HEK293 (cell line): ENCODE results near the gene MYO15B.

Experiments used
- CTCF ChIP-seq: fragments of 450-650 bp; formaldehyde crosslinking; IDR thresholded peaks from 2 replicates; pipeline ENCODE4 v1.5.1; 2016; ENCODE audit warnings: missing biosample characterization, missing genetic modification characterization
- GLIS1 ChIP-seq: fragments of 450-650 bp; formaldehyde crosslinking; IDR thresholded peaks from 2 replicates; pipeline ENCODE4 v1.5.1; 2016; ENCODE audit warnings: missing biosample characterization, missing genetic modification characterization
- HOXC10 ChIP-seq: sonication (generic); formaldehyde crosslinking; IDR thresholded peaks from 2 replicates; pipeline ENCODE4 v1.8.1; 2023; ENCODE audit warnings: mild to moderate bottlenecking, missing genetic modification reagents
- REPIN1 ChIP-seq: fragments of 450-650 bp; formaldehyde crosslinking; IDR thresholded peaks from 2 replicates; pipeline ENCODE4 v1.5.1; 2017; ENCODE audit warnings: missing biosample characterization, missing genetic modification characterization, low read depth
- SALL2 ChIP-seq: fragments of 450-650 bp; formaldehyde crosslinking; IDR thresholded peaks from 2 replicates; pipeline ENCODE4 v1.5.0; 2017; ENCODE audit warnings: missing biosample characterization, mild to moderate bottlenecking, missing genetic modification characterization, borderline replicate concordance
- SP2 ChIP-seq: fragments of 450-650 bp; formaldehyde crosslinking; IDR thresholded peaks from 2 replicates; pipeline ENCODE4 v1.5.1; 2016; ENCODE audit warnings: missing biosample characterization, missing genetic modification characterization
- YY2 ChIP-seq: fragments of 450-650 bp; formaldehyde crosslinking; IDR thresholded peaks from 2 replicates; pipeline ENCODE4 v1.5.1; 2016; ENCODE audit warnings: missing biosample characterization, missing genetic modification characterization
- ZNF184 ChIP-seq: fragments of 450-650 bp; IDR thresholded peaks from 2 replicates; pipeline ENCODE4 v1.5.1; 2018; ENCODE audit warnings: missing biosample characterization, mild to moderate bottlenecking, missing genetic modification characterization
- ZNF239 ChIP-seq: fragments of 450-650 bp; formaldehyde crosslinking; IDR thresholded peaks from 2 replicates; pipeline ENCODE4 v1.5.1; 2016; ENCODE audit warnings: missing biosample characterization, missing genetic modification characterization
- ZNF423 ChIP-seq: fragments of 450-650 bp; formaldehyde crosslinking; IDR thresholded peaks from 2 replicates; pipeline ENCODE4 v1.5.1; 2016; ENCODE audit warnings: missing biosample characterization, missing genetic modification characterization
- ZNF768 ChIP-seq: fragments of 450-650 bp; formaldehyde crosslinking; IDR thresholded peaks from 2 replicates; pipeline ENCODE4 v1.5.1; 2018; ENCODE audit warnings: missing biosample characterization, mild to moderate bottlenecking, missing genetic modification characterization
- ZNF777 ChIP-seq: fragments of 450-650 bp; formaldehyde crosslinking; IDR thresholded peaks from 2 replicates; pipeline ENCODE4 v1.5.1; 2017; ENCODE audit warnings: missing biosample characterization, missing genetic modification characterization, borderline replicate concordance

GRCh38 chr17:75604034-75604695 is 16.6 kb downstream of the MYO15B start:
- TF ChIP-seq SP2 (tag by site-specific recombination) (no peak), SALL2 (tag by site-specific recombination) (no peak), ZNF777 (tag by site-specific recombination) (no peak), HOXC10 (no peak), CTCF (tag by site-specific recombination) (no peak), REPIN1 (tag by site-specific recombination) (no peak), GLIS1 (tag by site-specific recombination) (no peak), ZNF423 (tag by site-specific recombination) (no peak), ZNF768 (tag by site-specific recombination) (no peak), ZNF239 (no peak), YY2 (tag by site-specific recombination) (no peak), ZNF184 (no peak)
